ENCODE measurements around the gene ALDH3A2. TPM values are rescaled to one million over a fixed set of nuclear protein-coding genes. Genes with fewer than 3 reads are reported as not detected.
"Not testable (repeated sequence)": the region's sequence is repeated elsewhere in the genome, so short reads cannot be mapped to it uniquely, and the experiment has no call there.

ALDH3A2 gene
- total RNA-seq, 1 donor from 2014 or later = 138 TPM

- TF ChIP-seq EZH2phosphoT487 (IDR thresholded peaks at IDR 0.05) = no peak
- no peak overlapping the region for H3K27ac ChIP-seq
- H3K9me3 Mint-ChIP-seq = peaks cover 22% of the 10 kb centered on the region
Observed at GRCh38 chr17:19678581-19679453, 30.3 kb downstream of the ALDH3A2 start.

DNA sequence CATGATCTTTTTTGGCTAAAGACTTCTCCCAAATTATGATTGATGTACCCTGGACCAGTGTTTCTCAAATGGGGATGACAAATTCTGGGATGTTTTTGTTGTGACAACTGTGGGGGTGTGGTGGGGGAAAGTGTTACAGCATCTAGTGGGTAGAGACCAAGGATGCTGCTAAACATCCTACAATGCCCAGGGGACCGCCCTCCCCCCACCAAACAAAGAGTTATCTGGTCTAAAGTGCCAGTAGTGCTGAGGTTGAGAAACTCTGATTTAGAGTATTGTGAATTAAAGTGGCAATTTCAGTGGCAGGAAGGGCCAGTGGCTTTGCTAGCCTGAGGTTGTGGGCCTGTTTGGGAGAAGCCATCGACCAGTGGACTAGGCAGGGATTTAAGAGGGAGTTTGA lies 34.6 kb downstream of the ALDH3A2 start:
- Histone ChIP-seq H3K27me3 (no peaks in the 10 kb centered on the region), H3K27ac (no peak overlapping the region), H3F3A (ENCODE audit: low read depth) (no peaks in the 10 kb centered on the region), H3K9ac (no peak overlapping the region), H3K36me3 (peaks cover 21% of the 10 kb centered on the region), H3K4me2 (no peak overlapping the region), H3K4me1 (no peaks in the 10 kb centered on the region), H2AFZ (replicated peaks) (no peak overlapping the region), H3K4me3 (no peak overlapping the region), H3K79me2 (ENCODE audit: low read depth) (no peaks in the 10 kb centered on the region), H3K9me3 (ENCODE audit: low read depth) (peaks cover 7% of the 10 kb centered on the region), H4K20me1 (ENCODE audit: low read depth) (no peaks in the 10 kb centered on the region)
- Mint-ChIP-seq H3K27me3 (ENCODE audit: insufficient read depth, low read depth) (peaks cover 2% of the 10 kb centered on the region), H3K4me3 (no peak overlapping the region), H3K27ac (peak overlapping the region; percentile 43), H3K4me1 (no peaks in the 10 kb centered on the region), H3K36me3 (peaks cover 33% of the 10 kb centered on the region), H3K9me3 (peaks cover 13% of the 10 kb centered on the region)
- TF ChIP-seq EZH2 (IDR thresholded peaks at IDR 0.05) = no peak
- TF ChIP-seq CTCF (IDR thresholded peaks at IDR 0.05) = no peak
- TF ChIP-seq EZH2phosphoT487 (IDR thresholded peaks at IDR 0.05) = no peak
- no peak for DNase-seq (ENCODE audit: low spot score)

More at GRCh38 chr17:19678581-19679453, 30.3 kb downstream of the ALDH3A2 start:
- Mint-ChIP-seq H3K27me3 (ENCODE audit: insufficient read depth, low read depth) (peaks cover 2% of the 10 kb centered on the region), H3K4me3 (no peak overlapping the region), H3K4me1 (no peaks in the 10 kb centered on the region), H3K27ac (no peak overlapping the region), H3K36me3 (peaks cover 52% of the 10 kb centered on the region)
- Histone ChIP-seq H3K79me2 (ENCODE audit: low read depth) (no peaks in the 10 kb centered on the region), H3F3A (ENCODE audit: low read depth) (no peaks in the 10 kb centered on the region), H3K4me3 (no peak overlapping the region), H3K36me3 (peaks cover 30% of the 10 kb centered on the region), H3K4me2 (no peak overlapping the region), H3K9ac (no peak overlapping the region), H3K27me3 (no peaks in the 10 kb centered on the region), H3K4me1 (no peaks in the 10 kb centered on the region), H3K9me3 (ENCODE audit: low read depth) (peaks cover 4% of the 10 kb centered on the region), H4K20me1 (ENCODE audit: low read depth) (no peaks in the 10 kb centered on the region), H2AFZ (replicated peaks) (no peak overlapping the region)
- DNase-seq (ENCODE audit: low spot score) = no peak

- peaks cover 15% of the 10 kb centered on the region for H3K36me3 ChIP-seq
- H3K4me3 ChIP-seq; H3K27me3 ChIP-seq; H3K4me1 Mint-ChIP-seq; H3K4me1 ChIP-seq; H4K20me1 ChIP-seq (ENCODE audit: low read depth); H3K27ac ChIP-seq; H2AFZ ChIP-seq (replicated peaks); H3K79me2 ChIP-seq (ENCODE audit: low read depth); H3K4me2 ChIP-seq; H3K9ac ChIP-seq; H3K27ac Mint-ChIP-seq; DNase-seq (ENCODE audit: low spot score); H3K27me3 Mint-ChIP-seq (ENCODE audit: insufficient read depth, low read depth); H3K9me3 ChIP-seq (ENCODE audit: low read depth); H3K4me3 Mint-ChIP-seq; H3F3A ChIP-seq (ENCODE audit: low read depth): not testable (repeated sequence)
- peaks cover 12% of the 10 kb centered on the region for H3K9me3 Mint-ChIP-seq
- H3K36me3 Mint-ChIP-seq = peaks cover 20% of the 10 kb centered on the region
Observed at GRCh38 chr17:19684909-19685580, 36.5 kb downstream of the ALDH3A2 start.

- Histone ChIP-seq H3K4me1 (no peaks in the 10 kb centered on the region), H3K9me3 (ENCODE audit: low read depth) (peaks cover 7% of the 10 kb centered on the region), H2AFZ (replicated peaks) (no peak overlapping the region), H3K79me2 (ENCODE audit: low read depth) (no peaks in the 10 kb centered on the region), H3K27me3 (no peaks in the 10 kb centered on the region), H4K20me1 (ENCODE audit: low read depth) (no peaks in the 10 kb centered on the region), H3F3A (ENCODE audit: low read depth) (no peaks in the 10 kb centered on the region), H3K4me2 (no peak overlapping the region), H3K27ac (no peak overlapping the region), H3K4me3 (no peak overlapping the region), H3K36me3 (peaks cover 15% of the 10 kb centered on the region), H3K9ac (no peak overlapping the region)
- no peak overlapping the region for H3K4me3 Mint-ChIP-seq
- H3K36me3 Mint-ChIP-seq = peaks cover 20% of the 10 kb centered on the region
- H3K4me1 Mint-ChIP-seq = no peaks in the 10 kb centered on the region
- H3K27me3 Mint-ChIP-seq (ENCODE audit: insufficient read depth, low read depth) = peaks cover 2% of the 10 kb centered on the region
- no peak for DNase-seq (ENCODE audit: low spot score)
- no peak overlapping the region for H3K27ac Mint-ChIP-seq
- H3K9me3 Mint-ChIP-seq = peaks cover 15% of the 10 kb centered on the region
- TF ChIP-seq EZH2phosphoT487 (IDR thresholded peaks at IDR 0.05) (no peak), EZH2 (IDR thresholded peaks at IDR 0.05) (no peak), CTCF (IDR thresholded peaks at IDR 0.05) (no peak)
Observed at GRCh38 chr17:19686400-19687090, 38.0 kb downstream of the ALDH3A2 start.

All from neural progenitor cell (in vitro differentiated cells).